Measurements from ENCODE around the gene AMY2B. TPM values are rescaled to one million over a fixed set of nuclear protein-coding genes. Genes with fewer than 3 reads are reported as not detected.
"Not testable (repeated sequence)": the region's sequence is repeated elsewhere in the genome, so short reads cannot be mapped to it uniquely, and the experiment has no call there.

Gene AMY2B
- total RNA-seq, 1 experiment from 2014 or later: 0.39 TPM

GRCh38 chr1:103616994-103617477 is 45.6 kb downstream of the AMY2B start, which contains the start of gene AMY2A:
Gene AMY2A, plus strand, starts transcription at chr1:103617427. Its CDS starts 14 bp downstream, at chr1:103617441.
- not testable (repeated sequence) for DNase-seq (ENCODE audit: low read depth)

GRCh38 chr1:103627436-103627835 is 56.0 kb downstream of the AMY2B start:
- DNase-seq (ENCODE audit: low read depth): not testable (repeated sequence)

Other genes with a start within 250 kb of the AMY2B start
- 4.1 and 7.4 TPM in 2 replicates for gene RNPC3, start 45.9 kb upstream of the AMY2B start, total RNA-seq (2014; rRNA removed; shearing (Covaris generic))
- gene AMY2A, start 45.8 kb downstream of the AMY2B start, total RNA-seq (2014; rRNA removed; shearing (Covaris generic)): not detected in 2 replicates
- gene AMY1A, start 84.2 kb downstream of the AMY2B start, total RNA-seq (2014; rRNA removed; shearing (Covaris generic)): not detected in 2 replicates
- gene AMY1B, start 124.6 kb downstream of the AMY2B start, total RNA-seq (2014; rRNA removed; shearing (Covaris generic)): not detected in 2 replicates
- gene AMY1C, start 178.3 kb downstream of the AMY2B start, total RNA-seq (2014; rRNA removed; shearing (Covaris generic)): not detected in 2 replicates